Measurements from ENCODE around the gene CFAP126. TPM values are rescaled to one million over a fixed set of nuclear protein-coding genes. Genes with fewer than 3 reads are reported as not detected.

Gene CFAP126
- total RNA-seq, 2 donors from 2014 or later: not detected

DNA sequence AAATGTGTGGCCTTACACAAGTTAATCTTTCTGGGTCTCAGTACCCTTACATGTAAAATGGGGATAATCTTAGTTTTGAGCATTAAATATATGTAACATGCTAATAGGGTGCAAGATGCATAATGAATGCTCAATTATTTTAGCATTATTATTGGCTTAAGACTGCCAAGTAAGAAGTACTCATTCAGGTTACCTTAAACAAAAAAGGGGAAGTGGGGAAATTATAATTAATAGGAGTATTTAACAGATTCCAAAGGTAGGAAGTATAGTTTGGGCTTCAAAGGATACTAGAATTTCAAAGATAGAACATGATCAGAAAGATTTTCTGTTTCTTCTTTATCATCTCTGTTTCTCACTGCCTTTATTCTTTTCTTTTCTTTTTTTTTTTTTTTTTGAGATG is 5.8 kb upstream of the CFAP126 start:
- no peak for ATAC-seq
- H3K9me3 ChIP-seq: no peaks in the 10 kb centered on the region
- intact Hi-C loops (cut with DNase I): no loop called here
- H3K36me3 ChIP-seq (replicated peaks in 1 of 2; ENCODE audit: insufficient read depth in 1 of 2, low read depth in 2 of 2): no peaks in the 10 kb centered on the region
- TF ChIP-seq, protein P1, sequence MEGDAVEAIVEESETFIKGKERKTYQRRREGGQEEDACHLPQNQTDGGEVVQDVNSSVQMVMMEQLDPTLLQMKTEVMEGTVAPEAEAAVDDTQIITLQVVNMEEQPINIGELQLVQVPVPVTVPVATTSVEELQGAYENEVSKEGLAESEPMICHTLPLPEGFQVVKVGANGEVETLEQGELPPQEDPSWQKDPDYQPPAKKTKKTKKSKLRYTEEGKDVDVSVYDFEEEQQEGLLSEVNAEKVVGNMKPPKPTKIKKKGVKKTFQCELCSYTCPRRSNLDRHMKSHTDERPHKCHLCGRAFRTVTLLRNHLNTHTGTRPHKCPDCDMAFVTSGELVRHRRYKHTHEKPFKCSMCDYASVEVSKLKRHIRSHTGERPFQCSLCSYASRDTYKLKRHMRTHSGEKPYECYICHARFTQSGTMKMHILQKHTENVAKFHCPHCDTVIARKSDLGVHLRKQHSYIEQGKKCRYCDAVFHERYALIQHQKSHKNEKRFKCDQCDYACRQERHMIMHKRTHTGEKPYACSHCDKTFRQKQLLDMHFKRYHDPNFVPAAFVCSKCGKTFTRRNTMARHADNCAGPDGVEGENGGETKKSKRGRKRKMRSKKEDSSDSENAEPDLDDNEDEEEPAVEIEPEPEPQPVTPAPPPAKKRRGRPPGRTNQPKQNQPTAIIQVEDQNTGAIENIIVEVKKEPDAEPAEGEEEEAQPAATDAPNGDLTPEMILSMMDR (IDR thresholded peaks at IDR 0.05): no peak
- no peak for TF ChIP-seq POLR2A (IDR thresholded peaks at IDR 0.05)
- H3K27ac ChIP-seq: no peak overlapping the region
- H3K27me3 ChIP-seq: no peaks in the 10 kb centered on the region
- H3K4me3 ChIP-seq: no peak overlapping the region
- H3K4me1 ChIP-seq: peaks cover 5% of the 10 kb centered on the region
- DNase-seq: no peak

DNA sequence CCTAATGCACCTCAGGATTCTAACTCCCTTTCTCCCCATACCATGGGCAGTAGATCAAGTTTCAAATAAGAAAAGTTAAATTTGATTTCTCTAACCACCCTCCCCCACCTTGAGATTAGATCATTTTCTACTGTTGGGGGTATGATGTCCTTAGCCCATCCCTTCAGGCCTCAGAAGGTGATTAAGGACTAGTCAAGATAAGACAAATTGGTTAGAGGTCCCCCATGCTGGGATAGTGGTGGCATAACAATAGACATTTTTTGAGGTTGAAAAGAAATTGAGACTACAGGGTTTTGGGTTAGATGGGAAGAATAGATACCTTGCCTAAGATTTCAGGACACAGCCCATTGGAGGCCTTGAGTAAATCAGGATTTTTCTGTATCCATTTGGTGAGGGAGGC is 2.5 kb downstream of the CFAP126 start:
- Histone ChIP-seq H3K27me3 (no peaks in the 10 kb centered on the region), H3K9me3 (no peaks in the 10 kb centered on the region), H3K27ac (no peak overlapping the region), H3K4me3 (no peak overlapping the region), H3K4me1 (peaks cover 20% of the 10 kb centered on the region), H3K36me3 (replicated peaks in 1 of 2; ENCODE audit: insufficient read depth in 1 of 2, low read depth in 2 of 2) (no peaks in the 10 kb centered on the region)
- TF ChIP-seq POLR2A (IDR thresholded peaks at IDR 0.05): no peak
- TF ChIP-seq, protein P1 (IDR thresholded peaks at IDR 0.05): no peak
- ATAC-seq: no peak
- DNase-seq: no peak
- intact Hi-C loops (cut with DNase I): no loop called here

- TF ChIP-seq, protein P1 (IDR thresholded peaks at IDR 0.05): no peak
- no peak for TF ChIP-seq POLR2A (IDR thresholded peaks at IDR 0.05)
- intact Hi-C loops (cut with DNase I): no loop called here
- Histone ChIP-seq H3K27ac (no peak overlapping the region), H3K27me3 (no peaks in the 10 kb centered on the region), H3K36me3 (replicated peaks in 1 of 2; ENCODE audit: insufficient read depth in 1 of 2, low read depth in 2 of 2) (no peaks in the 10 kb centered on the region), H3K9me3 (no peaks in the 10 kb centered on the region), H3K4me1 (peaks cover 20% of the 10 kb centered on the region), H3K4me3 (no peak overlapping the region)
- DNase-seq (no peak), ATAC-seq (no peak)
Measured at GRCh38 chr1:161364332-161364731, 3.3 kb downstream of the CFAP126 start.

DNA sequence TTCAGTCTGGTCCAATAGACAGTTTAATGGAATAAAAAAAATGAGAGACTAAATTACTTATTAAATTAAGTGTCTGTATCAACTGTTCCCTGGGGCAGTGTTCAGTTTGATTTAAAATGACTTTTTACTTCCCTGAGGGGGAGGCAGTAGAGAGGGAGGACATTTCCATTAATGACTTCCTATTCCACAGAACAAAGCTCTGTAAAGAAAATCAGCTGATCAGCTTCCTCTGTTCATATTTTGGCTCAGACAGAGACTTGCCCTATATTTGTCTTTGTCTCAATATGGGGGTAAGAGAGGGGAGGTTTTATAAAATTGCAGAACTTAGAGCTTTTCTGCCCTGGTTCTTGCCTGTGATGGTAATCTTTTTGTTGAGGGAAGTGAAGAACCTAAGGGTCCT is 8.4 kb downstream of the CFAP126 start:
- no peaks in the 10 kb centered on the region for H3K9me3 ChIP-seq
- peaks cover 0 to 2% of the 10 kb centered on the region in 2 donors for H3K36me3 ChIP-seq (replicated peaks in 1 of 2; ENCODE audit: insufficient read depth in 1 of 2, low read depth in 2 of 2)
- H3K4me1 ChIP-seq: peaks cover 9% of the 10 kb centered on the region
- H3K4me3 ChIP-seq: no peak overlapping the region
- H3K27me3 ChIP-seq: no peaks in the 10 kb centered on the region
- TF ChIP-seq, protein P1 (IDR thresholded peaks at IDR 0.05): no peak
- no peak for TF ChIP-seq POLR2A (IDR thresholded peaks at IDR 0.05)
- DNase-seq: no peak
- intact Hi-C loops (cut with DNase I): no loop called here
- peak overlapping the region in 1 of 4 donors; percentile 24 for H3K27ac ChIP-seq
- no peak for ATAC-seq

GRCh38 chr1:161357073-161357472 is 10.6 kb downstream of the CFAP126 start:
- Histone ChIP-seq H3K27me3 (no peaks in the 10 kb centered on the region), H3K36me3 (replicated peaks in 1 of 2; ENCODE audit: insufficient read depth in 1 of 2, low read depth in 2 of 2) (peaks cover 0 to 2% of the 10 kb centered on the region in 2 donors), H3K4me3 (no peak overlapping the region), H3K9me3 (no peaks in the 10 kb centered on the region), H3K27ac (no peak overlapping the region), H3K4me1 (no peaks in the 10 kb centered on the region)
- intact Hi-C loops (cut with DNase I): no loop called here
- 94 to 95% methylated on average over 5 to 8 of the region's 8 CpGs for WGBS, 2 donors
- TF ChIP-seq, protein P1 (IDR thresholded peaks at IDR 0.05): no peak
- TF ChIP-seq POLR2A (IDR thresholded peaks at IDR 0.05): no peak
- ATAC-seq (no peak), DNase-seq (no peak)
